8988T (cell line): ENCODE measurements around the gene BAMBI.

Experiments used
- DNase-seq: peaks from one replicate; pipeline ENCODE4 v3.0.0; 2011

The BAMBI gene

DNA sequence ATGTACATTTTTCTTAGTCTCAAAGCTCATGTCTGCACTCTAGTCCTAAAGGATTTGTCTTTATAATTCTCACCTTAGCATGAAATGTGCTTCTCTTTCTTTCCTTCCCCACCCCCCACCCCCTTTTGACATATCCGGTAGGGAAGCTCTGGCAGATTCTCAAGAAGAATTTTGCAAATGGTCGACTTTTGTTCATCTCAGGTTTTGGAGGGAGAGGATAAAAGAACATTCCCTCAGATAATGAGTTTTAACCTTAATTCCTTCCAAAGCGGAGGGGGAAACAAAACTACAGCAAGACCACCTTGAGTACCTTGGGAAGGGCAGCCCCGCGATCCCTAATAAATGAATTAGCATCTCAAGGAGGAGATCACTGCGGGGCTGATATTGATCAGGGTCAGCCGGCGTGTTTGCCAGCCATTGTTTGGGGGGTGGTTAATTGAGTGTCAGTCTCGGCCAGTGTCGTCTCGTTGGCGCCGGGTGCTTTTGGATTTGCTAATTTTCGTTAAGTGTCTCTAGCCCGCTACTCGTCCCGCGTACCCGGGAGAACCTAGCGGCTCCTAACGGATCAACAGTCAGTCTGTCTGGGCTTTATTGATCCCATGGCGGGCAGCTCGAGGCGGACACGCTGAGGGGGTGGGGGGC, 874 bp upstream of the BAMBI start:
- DNase-seq, result no peak

DNA sequence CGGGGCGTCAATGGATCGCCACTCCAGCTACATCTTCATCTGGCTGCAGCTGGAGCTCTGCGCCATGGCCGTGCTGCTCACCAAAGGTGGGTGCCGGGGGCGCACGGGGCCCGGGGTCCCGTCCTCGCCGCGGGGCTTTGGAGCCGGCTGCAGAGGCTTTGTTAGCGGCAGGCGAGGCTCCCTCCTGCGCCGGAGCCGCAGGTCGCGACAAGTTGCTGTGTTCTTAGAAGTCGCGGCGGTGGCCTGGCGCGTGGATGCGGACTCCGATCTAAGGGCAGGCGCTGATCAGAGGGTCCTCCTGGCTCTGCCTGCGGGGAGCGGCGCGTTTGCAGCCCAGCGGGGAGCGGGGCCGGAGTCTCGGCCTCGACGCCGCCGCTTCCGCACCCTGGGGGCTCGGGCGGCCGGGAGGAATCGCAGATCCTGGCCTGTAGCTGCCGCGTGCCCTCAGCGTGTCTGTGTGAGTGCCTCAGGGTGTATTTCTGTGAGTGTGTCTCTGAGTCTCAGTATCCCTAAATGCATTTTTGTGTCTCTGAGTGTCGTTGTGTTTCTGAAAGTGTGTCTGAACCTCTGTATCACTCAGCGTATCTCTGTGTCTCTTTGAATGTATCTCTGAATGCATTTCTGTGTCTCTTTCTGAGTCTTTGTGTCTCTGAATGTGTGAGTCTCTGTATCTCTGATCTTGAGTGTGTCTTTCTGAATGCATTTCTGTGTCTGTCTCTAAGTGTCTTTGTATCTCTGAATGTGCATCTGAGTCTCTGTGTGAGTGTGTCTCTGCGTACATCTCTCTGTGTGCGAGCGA, 766 bp downstream of the BAMBI start:
- DNase-seq, result no peak

DNA sequence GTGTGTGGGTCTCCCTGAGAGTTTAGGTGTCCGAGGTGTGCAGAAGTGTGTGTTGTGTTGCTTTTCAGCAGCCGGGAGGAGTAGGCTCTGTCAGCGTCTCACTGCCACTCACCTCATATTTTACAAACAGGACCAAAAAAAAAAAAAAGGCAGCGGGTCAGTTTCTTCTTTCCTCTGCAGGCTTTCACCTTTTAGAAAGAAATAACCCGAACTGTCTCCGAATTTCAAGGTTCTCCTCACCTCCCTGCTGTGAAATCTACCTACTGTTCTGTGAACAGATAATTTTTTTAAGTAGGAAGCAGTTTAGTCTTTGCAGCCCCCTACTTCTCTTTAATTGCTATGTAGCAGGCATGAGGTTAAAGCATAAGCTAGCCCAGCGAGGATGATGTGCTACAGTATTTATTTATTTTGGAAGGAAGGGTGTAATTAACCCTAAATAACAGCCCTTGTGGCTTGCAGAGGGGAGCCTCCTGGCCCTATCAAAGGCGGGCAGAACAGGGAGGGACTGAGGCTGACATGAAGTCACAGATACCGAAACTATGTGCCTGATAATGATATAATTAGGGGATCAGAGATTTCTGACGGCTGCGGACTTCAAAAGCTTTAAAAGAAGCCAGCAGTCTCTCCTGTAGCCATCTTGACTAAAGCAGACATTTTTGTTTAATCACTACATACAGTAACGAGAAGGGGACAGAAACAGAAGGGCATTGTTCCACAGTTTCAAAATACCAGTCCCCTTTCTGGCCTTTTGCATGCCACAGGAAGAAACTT, 1.6 kb downstream of the BAMBI start:
- DNase-seq, result no peak

DNA sequence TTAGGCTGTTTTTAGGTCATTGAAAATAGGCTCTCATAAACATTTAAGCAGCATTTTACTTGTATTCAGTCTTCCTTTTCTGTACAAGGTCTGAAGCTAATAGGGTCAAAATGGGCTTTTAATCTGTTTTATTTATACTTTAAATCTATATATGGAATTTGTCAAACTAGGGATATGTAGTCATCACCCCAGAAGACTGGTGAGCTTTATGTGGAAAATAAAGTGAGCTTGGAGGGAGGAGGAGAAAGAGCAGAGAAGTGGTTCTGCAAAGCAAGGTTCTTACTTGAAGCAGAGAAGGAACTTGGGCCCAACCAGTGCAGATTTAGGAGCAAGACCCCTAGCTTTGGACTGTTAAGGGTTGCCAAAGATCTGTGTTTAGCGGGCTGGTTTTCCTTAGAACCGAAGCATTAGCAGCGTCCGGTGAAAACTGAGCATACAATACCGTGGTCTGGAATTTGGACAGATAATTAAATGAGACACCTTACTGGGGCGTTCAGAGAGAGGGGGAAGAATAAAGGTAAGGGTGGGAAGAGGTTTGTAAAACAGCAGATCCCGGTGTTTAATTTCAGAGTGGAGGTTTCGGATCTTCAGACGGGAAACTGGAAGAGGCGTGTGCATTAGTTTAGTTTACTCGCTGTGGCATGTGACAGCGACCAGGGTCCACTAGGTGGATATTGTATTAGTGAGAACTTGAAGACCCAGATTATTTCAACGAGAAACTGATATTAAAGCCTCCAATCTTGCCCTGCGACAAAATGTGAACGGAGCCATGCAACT, 2.4 kb downstream of the BAMBI start:
- DNase-seq, result no peak

DNA sequence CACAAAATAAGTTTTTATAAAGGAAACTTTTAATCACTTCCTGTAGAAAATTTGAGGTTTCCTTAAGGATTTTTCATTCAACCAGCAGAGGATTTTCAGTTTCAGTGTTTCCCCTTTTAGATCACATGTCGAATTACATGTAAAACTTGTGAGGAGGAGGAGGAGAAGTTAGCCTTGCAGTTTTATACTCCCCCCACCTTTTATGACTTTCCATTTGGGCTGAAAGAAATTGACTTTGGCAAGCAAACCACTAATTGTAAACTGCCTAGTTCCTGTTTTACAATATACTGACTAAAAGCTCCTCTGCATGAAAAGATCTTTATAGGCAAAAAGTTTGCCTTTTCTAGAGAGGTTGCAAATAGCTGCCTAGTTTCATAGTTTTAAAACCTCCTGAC, 3.0 kb downstream of the BAMBI start:
- no peak for DNase-seq

DNA sequence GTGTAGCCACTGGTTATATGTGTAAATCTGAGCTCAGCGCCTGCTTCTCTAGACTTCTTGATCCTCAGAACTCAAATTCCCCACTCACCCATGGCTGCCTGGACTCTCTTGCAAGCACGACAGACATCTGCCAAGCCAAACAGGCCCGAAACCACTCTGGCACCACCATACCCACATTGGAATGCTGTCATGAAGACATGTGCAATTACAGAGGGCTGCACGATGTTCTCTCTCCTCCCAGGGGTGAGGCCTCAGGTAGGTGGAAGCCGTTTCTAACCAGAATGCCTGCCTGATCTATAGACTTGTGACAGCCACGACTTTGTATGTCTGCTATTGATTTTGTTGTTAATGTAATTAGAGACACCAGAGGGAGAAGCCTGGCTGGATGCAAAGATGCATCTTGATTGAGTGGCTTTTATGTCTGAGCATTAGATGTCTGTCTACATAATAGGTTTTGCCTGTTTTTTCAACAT, 4.0 kb downstream of the BAMBI start:
- DNase-seq, result no peak

DNA sequence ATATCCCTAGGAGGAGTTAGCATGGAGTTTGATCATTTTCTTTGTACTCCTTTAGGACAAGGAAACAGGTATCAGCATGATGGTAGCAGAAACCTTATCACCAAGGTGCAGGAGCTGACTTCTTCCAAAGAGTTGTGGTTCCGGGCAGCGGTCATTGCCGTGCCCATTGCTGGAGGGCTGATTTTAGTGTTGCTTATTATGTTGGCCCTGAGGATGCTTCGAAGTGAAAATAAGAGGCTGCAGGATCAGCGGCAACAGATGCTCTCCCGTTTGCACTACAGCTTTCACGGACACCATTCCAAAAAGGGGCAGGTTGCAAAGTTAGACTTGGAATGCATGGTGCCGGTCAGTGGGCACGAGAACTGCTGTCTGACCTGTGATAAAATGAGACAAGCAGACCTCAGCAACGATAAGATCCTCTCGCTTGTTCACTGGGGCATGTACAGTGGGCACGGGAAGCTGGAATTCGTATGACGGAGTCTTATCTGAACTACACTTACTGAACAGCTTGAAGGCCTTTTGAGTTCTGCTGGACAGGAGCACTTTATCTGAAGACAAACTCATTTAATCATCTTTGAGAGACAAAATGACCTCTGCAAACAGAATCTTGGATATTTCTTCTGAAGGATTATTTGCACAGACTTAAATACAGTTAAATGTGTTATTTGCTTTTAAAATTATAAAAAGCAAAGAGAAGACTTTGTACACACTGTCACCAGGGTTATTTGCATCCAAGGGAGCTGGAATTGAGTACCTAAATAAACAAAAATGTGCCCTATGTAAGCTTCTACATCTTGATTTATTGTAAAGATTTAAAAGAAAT, 4.8 kb downstream of the BAMBI start:
- DNase-seq, result no peak

DNA sequence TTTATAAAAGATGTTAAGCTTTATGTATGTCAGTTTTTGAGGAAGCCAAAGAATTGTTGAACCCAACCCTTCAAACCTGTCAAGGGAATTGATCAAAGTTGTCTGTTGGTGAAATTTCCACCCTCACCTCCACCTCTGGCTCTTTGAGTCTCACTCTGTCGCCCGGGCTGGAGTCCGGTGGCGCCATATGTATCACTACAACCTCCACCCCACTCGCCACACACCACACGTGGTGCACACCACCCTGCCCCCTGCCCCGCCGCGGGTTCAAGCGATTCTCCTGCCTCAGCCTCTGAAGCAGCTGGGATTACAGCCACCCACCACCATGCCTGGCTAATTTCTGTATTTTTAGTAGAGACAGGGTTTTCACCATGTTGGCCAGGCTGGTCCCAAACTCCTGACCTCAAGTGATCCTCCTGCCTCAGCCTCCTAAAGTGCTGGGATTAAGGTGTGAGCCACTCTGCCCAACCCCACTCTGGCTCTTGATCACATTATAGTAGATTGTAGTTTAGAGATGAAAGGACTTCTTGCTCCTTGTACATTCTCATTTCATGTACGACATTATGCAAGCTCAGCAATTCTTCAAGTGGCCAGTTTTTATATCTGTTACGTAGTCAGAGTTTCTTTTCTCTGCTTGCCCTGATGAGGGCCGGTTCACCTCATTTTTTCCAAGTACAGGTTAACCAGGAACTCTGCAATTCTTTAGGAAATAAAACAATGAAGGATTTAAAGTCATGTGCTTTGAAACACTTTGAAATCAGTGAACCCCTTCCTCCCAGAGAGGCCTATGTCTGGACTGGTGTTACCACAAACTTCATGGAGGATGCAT, 7.0 kb downstream of the BAMBI start:
- no peak for DNase-seq

DNA sequence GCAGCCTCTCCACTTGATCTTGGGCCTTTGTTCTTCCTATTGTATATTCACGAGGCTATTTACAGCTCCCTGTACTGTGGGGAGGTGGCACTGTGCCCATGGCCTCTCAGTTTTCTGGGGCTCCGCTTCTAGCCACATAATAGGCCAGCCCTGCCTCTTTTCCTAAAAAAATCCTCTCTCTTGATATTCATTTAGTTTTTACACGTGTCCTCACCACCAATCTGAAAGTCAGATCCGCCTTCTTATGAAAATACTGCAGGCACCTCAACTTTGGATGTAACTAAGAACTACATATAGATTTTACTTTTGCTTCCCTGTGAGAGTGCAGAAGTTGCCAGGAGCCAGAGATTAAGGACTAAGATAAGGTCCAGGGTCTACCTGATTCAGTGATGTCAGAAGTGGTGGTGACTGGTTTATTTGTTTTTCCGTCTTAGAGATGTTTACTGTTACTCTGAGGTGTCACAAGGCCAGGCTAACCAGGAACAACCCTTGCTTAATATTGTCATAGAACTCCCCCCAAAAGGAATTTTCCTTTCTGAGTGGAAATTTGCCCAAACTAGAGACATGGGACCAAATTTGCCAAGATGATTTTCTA, 7.8 kb downstream of the BAMBI start:
- DNase-seq, result no peak

DNA sequence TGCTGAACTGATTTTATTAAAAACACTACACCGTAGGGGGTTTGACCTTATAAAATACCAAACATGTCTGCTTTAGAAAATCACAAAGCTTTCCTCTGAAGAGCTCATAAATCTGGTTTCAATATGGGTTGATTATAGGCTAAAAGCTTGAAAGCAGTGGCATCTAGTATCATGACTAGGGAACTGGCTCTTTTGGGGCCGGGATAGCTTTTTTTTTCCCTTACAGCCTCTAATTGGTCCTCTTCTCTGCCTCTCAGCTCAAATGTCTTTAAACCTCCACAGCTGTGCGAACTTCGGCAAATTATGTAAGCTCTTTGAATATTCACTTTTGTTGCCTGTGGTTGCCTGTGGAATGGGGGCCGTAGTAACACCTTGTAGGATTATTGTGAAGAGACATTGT, 8.4 kb downstream of the BAMBI start:
- DNase-seq, result no peak

DNA sequence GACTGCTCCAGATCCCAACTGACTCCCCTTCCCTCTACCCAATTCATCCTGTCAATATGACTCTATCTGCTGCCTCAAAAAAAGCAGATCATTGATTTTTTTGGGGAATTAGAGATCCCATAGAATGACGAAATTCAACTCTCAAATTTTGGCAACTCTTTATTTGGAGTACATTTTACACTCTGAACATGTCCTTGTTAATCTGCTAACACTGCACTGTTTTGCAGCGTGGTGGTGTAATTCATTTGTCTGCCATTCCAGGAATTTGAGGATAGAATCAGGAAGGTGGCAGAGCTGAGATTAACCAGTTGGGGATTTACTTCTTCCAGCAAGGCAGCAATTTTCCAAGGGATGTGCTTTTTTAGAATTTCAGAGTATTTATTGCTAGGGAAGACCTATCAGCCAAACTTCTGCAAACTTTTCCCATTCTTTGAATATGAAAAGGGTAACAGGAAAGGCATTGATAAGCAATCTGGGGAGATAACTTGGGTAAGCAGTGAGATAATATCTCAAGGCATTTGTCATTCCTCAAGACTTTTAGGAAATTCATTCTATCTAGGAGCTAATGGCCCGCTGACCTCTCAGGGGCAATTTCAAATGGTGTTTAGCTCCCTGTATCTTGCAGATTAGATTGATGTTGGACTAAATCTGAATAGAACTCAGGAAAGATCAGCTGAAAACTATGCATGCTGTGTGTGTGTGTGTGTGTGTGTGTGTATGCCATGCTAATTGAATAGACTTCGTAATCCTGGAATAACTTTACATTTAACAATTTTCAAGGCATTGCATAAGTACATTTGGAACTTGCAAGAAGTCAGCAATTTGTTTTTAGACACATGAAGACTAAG, 9.7 kb downstream of the BAMBI start:
- no peak for DNase-seq

DNA sequence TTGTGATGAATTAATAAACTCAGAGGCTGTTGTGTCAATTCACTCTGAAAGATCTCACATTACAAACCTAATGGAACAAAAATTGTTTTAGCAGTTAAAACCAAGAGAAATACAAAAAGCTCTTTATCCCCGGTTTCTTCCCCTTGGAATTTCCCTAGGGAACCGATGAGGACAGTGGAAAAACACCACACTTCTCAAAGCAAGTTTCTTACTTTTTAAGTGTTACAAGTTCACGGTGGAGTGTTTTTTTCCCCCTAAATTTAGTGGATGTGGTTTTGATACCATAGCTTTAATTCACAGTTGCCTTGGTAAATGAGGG, 10.3 kb downstream of the BAMBI start:
- no peak for DNase-seq

DNA sequence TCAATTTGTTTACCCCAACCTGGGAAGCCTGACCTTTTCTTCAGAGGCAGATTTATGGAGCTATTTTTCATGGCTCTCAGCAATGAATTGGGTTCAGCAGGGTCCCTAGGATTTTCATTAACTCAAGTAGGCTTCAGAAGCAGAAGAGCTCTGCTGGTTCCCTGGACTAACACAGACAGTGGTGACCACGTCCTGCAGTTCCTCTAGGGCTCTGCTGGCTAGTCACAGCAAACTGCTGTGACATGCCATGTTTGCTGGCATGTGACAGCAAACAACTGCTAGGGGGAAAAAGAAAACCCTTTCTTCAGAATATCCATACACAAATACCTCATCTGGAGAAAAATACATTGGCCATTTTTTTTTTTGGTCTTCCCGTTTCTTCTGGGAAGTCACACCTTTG, 13.2 kb downstream of the BAMBI start:
- no peak for DNase-seq

DNA sequence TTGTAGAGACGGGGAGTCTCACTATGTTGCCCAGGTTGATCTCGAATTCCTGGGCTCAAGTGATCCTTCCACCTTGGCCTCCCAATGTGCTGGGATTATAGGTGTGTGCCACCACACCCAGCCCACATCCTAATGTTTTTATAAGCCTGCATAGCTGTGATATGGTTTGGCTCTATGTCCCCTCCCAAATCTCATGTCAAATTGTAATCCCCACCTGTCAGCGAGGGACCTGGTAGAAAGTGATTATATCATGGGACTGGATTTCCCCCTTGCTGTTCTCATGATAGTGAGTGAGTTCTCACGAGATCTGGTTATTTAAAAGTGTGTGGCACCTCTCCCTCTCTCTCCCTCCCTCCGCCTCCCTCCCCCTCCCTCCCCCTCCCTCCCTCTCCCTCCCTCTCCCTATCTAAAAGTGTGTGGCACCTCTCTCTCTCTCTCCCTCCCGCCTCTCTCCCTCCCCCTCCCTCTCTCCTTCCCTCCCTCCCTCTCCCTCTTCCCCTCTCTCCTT, 13.9 kb downstream of the BAMBI start:
- DNase-seq, result no peak

DNA sequence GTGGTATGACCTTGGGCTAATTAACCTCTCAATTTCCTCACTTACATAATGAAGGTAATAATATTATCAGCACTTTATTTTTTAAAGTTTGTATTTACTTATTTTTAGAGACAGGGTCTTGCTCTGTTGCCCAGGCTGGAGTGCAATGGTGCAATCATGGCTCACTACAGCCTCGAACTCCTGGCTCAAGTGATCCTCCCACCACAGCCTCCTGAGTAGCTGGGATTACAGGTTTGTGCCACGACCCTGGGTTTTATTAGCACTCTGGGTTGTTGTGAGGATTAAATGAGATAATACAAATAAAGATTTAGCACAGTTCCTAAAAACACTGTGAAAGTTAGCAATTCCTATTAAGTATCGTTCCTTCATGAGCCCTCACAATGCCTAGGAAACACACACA, 14.7 kb downstream of the BAMBI start:
- DNase-seq, result no peak

DNA sequence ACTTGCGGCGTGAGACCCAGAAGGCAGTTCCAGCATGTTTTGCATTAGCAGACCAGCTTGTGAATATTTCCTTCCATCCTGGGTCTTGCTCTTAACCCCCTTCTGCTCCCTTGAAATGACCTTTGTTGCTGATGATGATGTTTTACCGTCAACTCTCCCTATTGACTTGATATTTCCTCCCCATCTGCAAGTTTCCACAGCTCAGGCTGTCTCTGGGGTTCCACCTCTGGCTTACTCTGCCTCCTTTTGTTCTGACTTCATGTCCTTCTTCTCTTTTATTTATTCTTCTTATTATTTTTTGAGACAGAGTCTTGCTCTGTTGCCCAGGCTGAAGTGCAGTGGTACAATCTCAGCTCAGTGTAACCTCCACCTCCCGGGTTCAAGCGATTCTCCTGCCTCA, 17.2 kb downstream of the BAMBI start:
- DNase-seq, result no peak

DNA sequence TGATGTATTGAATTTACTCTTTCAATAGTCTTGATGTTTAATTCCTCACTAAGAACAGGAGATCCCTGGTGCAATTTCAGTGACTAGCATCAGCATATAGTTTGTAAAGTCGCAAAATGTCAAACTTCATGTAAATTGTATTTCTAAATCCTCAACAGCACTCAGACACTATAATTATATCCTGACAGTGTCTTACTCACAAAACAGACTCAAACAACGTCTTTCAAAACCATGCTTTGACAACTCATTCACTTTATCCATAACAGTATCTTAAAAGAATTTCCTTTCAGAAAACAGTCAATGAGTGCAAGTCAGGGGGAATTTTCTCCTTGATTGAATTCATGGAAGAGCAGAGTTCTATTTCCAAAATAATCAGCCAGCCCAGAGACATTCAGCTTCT, 20.8 kb downstream of the BAMBI start:
- no peak for DNase-seq

DNA sequence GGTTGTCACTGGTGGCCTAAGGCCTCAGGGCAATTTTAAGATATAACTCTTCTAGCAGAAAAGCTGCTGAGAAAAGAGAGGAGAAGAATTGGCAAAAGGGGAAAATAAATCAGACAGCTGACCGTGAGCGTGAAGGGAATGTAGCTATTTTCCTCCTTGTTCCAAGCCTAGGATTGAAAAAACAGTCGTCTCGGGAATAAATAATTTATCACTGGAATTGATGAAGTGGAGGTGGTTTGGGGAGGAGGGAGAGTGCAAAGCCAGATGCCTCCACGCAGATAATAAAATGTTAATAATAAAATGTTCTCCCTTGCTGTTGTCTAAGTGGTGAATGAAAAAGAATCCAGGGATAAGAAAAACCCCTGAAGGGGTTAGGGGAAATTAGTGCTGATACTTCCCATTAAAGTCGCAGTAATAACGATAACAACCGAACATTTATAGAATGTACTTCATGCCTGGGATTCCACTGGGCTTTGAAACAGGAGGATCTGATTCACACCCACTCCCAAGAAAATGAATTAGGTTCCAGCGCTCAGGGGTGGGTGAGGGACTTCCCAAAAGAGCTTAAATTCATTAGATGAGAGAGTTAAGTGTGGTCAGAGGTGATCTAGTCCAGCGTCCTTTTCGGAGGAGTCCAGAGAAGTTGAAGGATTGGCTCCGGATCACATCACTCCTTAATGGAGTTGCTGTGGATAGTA, 27.3 kb downstream of the BAMBI start:
- no peak for DNase-seq

DNA sequence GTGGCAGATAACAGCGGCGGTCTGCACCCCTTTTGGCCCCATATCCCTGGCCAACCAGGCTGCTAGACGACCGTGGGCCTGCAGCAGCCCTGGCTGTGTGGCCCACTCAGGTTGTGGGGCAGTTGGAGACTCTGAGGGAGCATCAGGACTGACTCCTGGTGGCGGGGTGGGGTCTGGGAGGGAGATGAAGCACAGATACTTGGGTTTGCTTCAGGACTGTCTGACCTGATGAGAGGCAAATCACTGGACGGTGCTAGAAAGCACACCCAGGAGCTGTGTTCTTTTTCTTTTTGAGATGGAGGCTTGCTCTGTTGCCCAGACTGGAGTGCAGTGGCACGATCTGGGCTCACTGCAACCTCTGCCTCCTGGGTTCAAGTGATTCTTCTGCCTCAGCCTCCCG, 28.2 kb downstream of the BAMBI start:
- no peak for DNase-seq
